ENCODE measurements around the gene ZNF467.
A peak's percentile ranks its signal among the peaks of the same experiment; 100 is the strongest.

Gene ZNF467

DNA sequence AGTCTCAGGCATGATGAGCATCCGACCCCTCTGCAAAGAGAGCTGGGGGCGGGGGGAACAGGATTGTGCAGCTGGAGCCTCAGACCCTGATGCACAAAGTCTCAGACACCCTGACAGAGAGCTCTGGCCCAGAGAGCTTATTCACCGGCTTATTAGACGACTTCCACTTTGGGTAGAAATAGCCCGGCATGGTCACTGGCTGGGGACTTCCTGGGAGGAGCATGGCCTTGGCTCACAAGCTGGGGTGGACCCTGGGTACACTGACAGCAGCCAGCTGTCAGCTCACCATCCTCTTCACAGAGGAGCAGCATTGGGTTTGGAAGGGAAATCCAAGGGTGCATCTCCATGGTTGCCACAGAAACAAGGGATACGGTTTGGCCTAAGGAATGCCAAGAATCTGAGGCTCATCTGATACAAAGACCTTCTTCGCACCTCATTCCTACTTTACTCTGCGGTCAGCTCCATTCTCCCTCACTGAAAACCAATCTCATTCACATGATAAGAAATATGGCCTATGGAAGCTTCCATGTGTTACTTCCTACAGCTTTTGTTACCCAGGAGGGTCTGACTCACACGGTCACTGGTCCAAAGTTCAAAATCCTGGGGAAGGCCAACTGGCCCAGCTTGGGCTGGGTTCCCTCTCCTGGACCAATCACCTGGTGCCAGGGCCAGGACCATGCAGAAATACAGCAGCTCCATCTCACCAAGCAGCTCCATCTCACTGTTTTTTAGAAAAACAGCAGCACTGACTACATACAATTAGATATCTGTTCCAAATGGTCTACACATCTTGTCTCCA is 25.1 kb downstream of the ZNF467 start:
- no peak for DNase-seq (ENCODE audit: low read depth in 2 of 2)

DNA sequence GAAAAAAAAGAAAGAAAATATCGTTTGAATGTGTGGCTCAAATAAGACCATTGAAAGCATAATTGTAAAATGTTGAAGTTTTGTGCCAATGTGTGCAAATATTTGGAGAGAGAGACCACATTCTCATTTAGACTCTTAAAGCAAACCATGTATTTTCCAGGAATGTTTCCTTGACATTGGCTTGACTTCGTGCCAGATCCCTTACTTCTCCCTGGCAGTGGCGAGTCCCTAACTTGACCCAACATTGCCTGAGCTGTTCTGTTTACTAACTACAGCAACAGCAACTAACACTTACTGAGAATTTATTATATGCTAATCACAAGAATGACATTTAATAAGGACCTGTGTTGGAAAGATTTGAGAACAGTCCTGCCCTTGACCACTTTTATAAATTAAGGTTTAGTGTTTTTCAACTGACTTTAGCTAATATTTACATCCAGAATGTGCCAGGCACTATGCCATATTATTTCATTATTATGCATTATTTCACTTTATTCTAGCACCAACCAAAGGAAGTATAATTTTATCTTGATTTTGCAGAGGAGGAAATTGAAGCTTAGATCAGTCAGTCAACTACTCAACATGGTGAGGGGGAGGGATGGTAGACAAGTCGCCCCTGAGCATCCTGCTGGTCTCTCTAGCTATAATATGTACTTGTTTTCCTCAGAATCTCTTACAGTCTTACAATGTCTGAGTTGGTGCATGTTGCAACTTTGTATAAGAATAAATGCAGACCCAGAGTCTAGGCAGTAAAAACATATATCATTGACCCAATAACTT is 29.7 kb downstream of the ZNF467 start:
- no peak for DNase-seq (ENCODE audit: low read depth in 2 of 2)

DNA sequence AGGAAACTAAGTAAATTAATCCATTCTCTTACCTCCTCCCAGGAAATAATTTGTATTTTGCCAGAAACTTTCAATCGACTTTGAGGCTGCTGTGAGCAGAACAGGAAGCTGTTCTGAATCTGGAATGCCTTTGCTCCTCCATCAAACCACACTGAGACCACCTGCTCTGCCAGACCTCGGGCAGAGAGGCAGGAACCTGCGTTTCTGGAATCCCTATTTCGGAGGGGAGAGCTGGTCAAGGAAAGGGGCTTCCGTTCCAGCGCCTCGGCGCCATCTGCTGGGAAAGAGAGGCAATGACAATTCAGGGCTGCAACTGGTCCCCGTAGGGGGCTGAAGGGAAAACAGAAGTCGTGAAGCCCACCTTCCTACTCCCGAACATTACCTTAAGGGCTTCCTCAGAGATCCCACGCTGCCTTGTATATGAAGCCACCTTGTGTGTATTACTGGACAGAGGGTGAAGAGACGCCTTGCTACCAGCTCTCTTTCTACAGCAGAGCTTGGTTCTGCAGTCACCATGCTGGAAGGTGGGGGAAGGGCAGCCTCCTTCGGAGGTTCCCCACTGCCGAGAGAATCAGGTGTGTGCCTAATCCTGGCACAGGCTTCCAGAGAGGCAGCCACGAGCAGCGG is 31.2 kb downstream of the ZNF467 start:
- peak; percentile 14 to 19 for DNase-seq (ENCODE audit: low read depth in 2 of 2)

GRCh38 chr7:149741629-149742028 is 31.8 kb downstream of the ZNF467 start:
- no peak for DNase-seq (ENCODE audit: low read depth in 2 of 2)

GRCh38 chr7:149736478-149737360 is 36.7 kb downstream of the ZNF467 start:
- no peak for DNase-seq (ENCODE audit: low read depth in 2 of 2)

DNA sequence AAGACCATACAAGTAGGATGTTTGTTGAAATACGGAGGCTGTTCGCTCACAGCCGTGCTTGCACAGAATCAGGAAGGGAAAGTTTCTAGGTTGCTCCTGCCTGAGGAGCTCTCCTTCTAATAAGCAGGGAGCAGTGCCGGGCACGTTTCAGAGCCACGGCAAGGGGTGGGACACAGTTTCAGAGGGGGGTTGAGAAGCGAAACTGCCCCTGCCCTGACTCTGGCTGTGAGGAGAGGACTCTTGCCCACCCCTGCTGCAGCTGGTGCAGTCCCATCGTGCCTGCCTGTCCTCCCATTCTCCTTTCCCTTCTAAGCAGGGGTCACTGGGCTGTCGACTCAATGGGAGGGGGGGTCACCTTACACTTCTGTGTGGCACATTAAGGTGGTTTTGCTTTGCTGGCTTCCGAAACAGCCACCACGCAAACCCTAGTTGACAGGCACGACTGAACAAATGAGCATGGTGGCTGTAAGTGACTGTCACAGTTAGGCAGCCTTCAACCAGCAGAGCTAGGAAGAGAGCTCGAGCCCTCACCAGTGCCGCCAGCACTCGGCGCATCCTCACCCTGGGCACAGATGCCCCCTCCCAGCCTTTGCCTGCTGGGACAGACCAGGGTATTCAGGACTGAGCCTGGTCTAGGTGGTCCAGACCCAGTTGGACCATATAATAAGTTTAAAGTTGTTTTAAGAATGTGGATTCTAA is 37.5 kb downstream of the ZNF467 start:
- no peak for DNase-seq (ENCODE audit: low read depth in 2 of 2)

- DNase-seq (ENCODE audit: low read depth in 2 of 2): no peak
These were observed 38.2 kb downstream of the ZNF467 start for GRCh38 chr7:149735181-149735602.

- DNase-seq (ENCODE audit: low read depth in 2 of 2): no peak
These were observed 38.7 kb downstream of the ZNF467 start for GRCh38 chr7:149734791-149735075.

DNA sequence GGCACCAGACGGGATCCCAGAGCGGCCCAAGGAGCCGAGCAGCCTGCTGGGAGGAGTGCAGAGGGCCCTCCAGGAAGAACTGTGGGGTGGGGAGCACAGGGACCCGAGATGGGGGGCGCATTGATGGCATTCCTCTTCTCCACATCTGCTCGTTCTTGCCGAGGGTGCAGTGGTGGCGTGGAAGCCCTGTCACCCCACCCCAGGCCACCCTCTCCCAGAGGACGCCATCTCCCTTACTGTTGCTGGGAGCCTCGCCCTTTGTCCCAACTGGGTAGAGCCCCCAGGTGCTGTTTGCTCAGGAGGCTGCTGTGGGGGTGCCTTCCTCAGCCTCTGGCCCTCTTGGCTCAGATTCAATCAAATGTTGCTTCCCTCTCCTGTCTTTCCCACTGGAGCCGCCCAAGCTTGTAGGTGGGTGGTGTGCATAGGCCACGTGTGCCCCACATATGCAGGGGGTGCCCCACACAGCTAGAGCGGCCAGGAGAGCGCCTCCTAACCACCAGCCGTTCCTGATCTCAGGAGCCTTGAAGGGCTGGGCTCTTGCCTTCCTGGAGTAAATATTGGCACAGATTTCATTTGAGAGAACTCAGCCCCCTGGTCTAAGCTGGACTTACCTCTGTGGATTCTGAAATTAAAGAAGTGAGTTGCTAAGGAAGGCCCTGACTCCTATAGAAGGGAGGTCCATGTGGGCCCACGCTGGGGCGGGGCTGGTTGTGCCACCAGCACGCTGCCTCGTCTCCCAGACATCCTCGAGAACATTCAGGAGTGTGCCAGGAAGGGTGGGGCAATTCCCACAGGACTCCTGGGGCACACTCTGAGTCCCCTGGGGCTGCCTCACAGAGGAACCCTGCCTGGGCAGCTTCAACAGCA is 39.2 kb downstream of the ZNF467 start:
- DNase-seq (ENCODE audit: low read depth in 2 of 2): no peak

DNA sequence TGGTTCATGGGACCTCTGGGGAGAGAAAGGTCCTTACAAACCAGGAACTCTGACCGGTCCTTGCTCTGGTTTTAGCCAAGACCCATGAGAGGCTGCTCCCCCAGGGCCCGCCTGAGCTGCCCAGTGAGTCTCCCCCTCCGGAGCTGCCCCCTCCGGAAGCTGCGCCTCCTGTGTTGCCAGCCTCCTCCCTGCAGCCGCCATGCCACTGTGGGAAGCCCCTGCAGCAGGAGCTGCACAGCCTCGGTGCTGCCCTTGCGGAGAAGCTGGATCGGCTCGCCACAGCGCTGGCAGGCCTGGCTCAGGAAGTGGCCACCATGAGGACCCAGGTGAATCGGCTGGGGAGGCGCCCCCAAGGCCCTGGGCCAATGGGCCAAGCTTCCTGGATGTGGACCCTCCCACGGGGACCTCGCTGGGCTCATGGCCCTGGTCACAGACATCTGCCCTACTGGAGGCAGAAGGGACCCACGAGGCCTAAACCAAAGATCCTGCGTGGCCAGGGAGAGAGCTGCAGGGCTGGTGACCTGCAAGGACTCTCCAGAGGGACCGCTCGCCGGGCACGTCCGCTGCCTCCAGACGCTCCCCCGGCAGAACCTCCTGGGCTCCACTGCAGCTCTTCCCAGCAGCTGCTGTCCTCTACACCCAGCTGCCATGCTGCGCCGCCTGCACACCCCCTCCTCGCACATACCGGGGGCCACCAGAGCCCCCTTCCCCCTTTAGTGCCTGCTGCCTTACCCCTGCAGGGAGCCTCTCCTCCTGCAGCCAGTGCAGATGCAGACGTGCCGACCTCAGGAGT is 40.1 kb downstream of the ZNF467 start:
- no peak for DNase-seq (ENCODE audit: low read depth in 2 of 2)

GRCh38 chr7:149732611-149733010 is 40.8 kb downstream of the ZNF467 start:
- DNase-seq (ENCODE audit: low read depth in 2 of 2): no peak

GRCh38 chr7:149732111-149732561 is 41.3 kb downstream of the ZNF467 start:
- no peak for DNase-seq (ENCODE audit: low read depth in 2 of 2)

GRCh38 chr7:149731207-149731955 is 42.0 kb downstream of the ZNF467 start:
- no peak for DNase-seq (ENCODE audit: low read depth in 2 of 2)

- DNase-seq (ENCODE audit: low read depth in 2 of 2): no peak
These were observed 43.2 kb downstream of the ZNF467 start for GRCh38 chr7:149729983-149730801.

- DNase-seq (ENCODE audit: low read depth in 2 of 2): no peak
These were observed 43.8 kb downstream of the ZNF467 start for GRCh38 chr7:149729586-149729982.

DNA sequence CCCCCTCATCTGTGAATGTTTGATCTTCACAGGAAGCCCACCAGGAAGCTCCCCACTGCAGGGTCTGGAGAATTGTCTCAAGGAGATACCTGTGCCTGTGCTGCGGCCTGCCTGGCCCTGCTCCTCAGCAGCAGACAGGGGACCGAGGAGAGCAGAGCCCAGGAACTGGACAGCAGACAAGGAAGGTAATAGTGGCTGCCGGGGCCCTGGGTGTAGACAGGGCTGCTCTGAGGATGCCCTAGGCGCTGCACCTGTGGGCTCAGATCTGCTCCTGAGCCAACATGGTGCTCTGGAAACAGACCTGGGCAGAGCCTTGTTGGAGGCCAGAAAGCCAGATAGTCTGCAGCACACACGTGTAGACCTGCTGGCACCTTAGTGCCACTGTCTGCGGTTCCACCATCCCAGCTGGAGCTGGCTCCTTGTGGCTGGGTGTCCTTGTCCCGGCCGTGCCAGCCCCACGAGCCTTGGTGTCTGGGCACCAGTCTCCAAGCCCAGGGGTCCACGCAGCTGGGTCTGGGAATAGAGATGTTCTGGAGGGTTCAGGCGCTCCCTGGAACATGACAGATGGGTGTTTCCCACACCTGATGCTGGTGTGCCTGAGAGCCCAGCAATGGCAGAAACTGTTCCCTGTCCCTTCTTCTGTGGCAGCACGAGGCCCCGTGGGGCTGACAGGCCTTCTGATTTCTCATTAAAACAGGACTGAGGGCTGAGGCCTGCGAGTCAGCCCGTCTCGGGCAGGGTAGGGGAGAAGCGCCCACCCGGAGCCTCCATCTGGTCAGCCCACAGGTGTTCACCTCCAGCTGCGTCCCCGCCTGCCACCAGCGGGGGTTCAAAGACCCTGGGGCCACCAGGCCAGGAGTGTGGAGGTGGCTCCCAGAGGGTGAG is 44.7 kb downstream of the ZNF467 start:
- no peak for DNase-seq (ENCODE audit: low read depth in 2 of 2)

Data from fibroblast of skin of left quadriceps (primary cell).